Type B pancreatic cell (in vitro differentiated cells): ENCODE measurements around the gene RPAP2. TPM values are rescaled to one million over a fixed set of nuclear protein-coding genes. Genes with fewer than 3 reads are reported as not detected.
"Not testable (repeated sequence)": the region's sequence is repeated elsewhere in the genome, so short reads cannot be mapped to it uniquely, and the experiment has no call there.

Experiments
- DNase-seq: peaks from one replicate; pipeline ENCODE4 v3.0.0; 2021; ENCODE audit warnings: mixed read lengths; ENCODE audit not compliant: unreplicated experiment; ENCODE audit errors: extremely low spot score
- H3K27ac Mint-ChIP-seq: 2 replicates; pipeline ENCODE4 v1.8.0; 2021; ENCODE audit warnings: mild to moderate bottlenecking, mixed read lengths
- H3K27me3 Mint-ChIP-seq: 2 replicates; pipeline ENCODE4 v1.8.0; 2021; ENCODE audit warnings: mixed read lengths
- H3K36me3 Mint-ChIP-seq: 2 replicates; pipeline ENCODE4 v1.8.0; 2021; ENCODE audit warnings: mixed read lengths
- H3K4me1 Mint-ChIP-seq: one replicate; pipeline ENCODE4 v1.8.0; 2021; ENCODE audit warnings: mixed read lengths; ENCODE audit not compliant: unreplicated experiment
- H3K4me3 Mint-ChIP-seq: 2 replicates; pipeline ENCODE4 v1.8.0; 2021; ENCODE audit warnings: mild to moderate bottlenecking, mixed read lengths
- H3K9me3 Mint-ChIP-seq: 2 replicates; pipeline ENCODE4 v1.8.0; 2021; ENCODE audit warnings: mixed read lengths
- CTCF ChIP-seq: fragments of 200-600 bp; sonication (generic); conservative IDR thresholded peaks from 2 replicates; pipeline ENCODE4 v1.5.0; 2021; ENCODE audit warnings: antibody characterized with exemption, mild to moderate bottlenecking
- total RNA-seq: library from RNA; stranded (reverse); gene quantifications from 2 replicates; pipeline ENCODE4 v1.2.1, GENCODE V29; 2021; ENCODE audit warnings: low replicate concordance

Gene RPAP2
- total RNA-seq, 1 donor from 2014 or later, result 42.3 TPM

- H3K4me1 Mint-ChIP-seq, result no peaks in the 10 kb centered on the region
- H3K9me3 Mint-ChIP-seq, result no peaks in the 10 kb centered on the region
- no peak overlapping the region for H3K27ac Mint-ChIP-seq
- no peak overlapping the region for H3K4me3 Mint-ChIP-seq
- no peak for TF ChIP-seq CTCF
- DNase-seq, result no peak
- peaks cover 18% of the 10 kb centered on the region for H3K36me3 Mint-ChIP-seq
- no peaks in the 10 kb centered on the region for H3K27me3 Mint-ChIP-seq
These were observed 67.2 kb downstream of the RPAP2 start for GRCh38 chr1:92366040-92366395.

GRCh38 chr1:92367496-92367895 is 68.6 kb downstream of the RPAP2 start:
- Mint-ChIP-seq H3K9me3 (no peaks in the 10 kb centered on the region), H3K27me3 (no peaks in the 10 kb centered on the region), H3K27ac (no peak overlapping the region), H3K4me3 (no peak overlapping the region), H3K36me3 (peaks cover 16% of the 10 kb centered on the region), H3K4me1 (no peaks in the 10 kb centered on the region)
- DNase-seq, result no peak
- no peak for TF ChIP-seq CTCF

- no peaks in the 10 kb centered on the region for H3K27me3 Mint-ChIP-seq
- no peak overlapping the region for H3K27ac Mint-ChIP-seq
- no peak for TF ChIP-seq CTCF
- peaks cover 24% of the 10 kb centered on the region for H3K36me3 Mint-ChIP-seq
- H3K4me1 Mint-ChIP-seq, result no peaks in the 10 kb centered on the region
- no peak overlapping the region for H3K4me3 Mint-ChIP-seq
- H3K9me3 Mint-ChIP-seq, result no peaks in the 10 kb centered on the region
- no peak for DNase-seq
These were observed 73.3 kb downstream of the RPAP2 start for GRCh38 chr1:92372164-92372563.

GRCh38 chr1:92374223-92374622 is 75.4 kb downstream of the RPAP2 start:
- TF ChIP-seq CTCF, result no peak
- Mint-ChIP-seq H3K27me3 (no peaks in the 10 kb centered on the region), H3K4me3 (no peak overlapping the region), H3K36me3 (peaks cover 18% of the 10 kb centered on the region), H3K9me3 (no peaks in the 10 kb centered on the region), H3K4me1 (no peaks in the 10 kb centered on the region), H3K27ac (no peak overlapping the region)
- no peak for DNase-seq

- Mint-ChIP-seq H3K27me3 (no peaks in the 10 kb centered on the region), H3K4me1 (no peaks in the 10 kb centered on the region), H3K4me3 (no peak overlapping the region), H3K9me3 (peaks cover 5% of the 10 kb centered on the region), H3K27ac (no peak overlapping the region), H3K36me3 (peaks cover 27% of the 10 kb centered on the region)
- no peak for TF ChIP-seq CTCF
- no peak for DNase-seq
These were observed 77.5 kb downstream of the RPAP2 start for GRCh38 chr1:92376345-92376744.

- not testable (repeated sequence) for DNase-seq, H3K4me3 Mint-ChIP-seq, H3K27me3 Mint-ChIP-seq, H3K4me1 Mint-ChIP-seq, H3K27ac Mint-ChIP-seq, H3K9me3 Mint-ChIP-seq
- H3K36me3 Mint-ChIP-seq, result peaks cover 25% of the 10 kb centered on the region
These were observed 79.1 kb downstream of the RPAP2 start for GRCh38 chr1:92377991-92378390.
